Amniotic stem cell (primary cell): ENCODE results near the gene RAET1G.
"Not testable (repeated sequence)": the region's sequence is repeated elsewhere in the genome, so short reads cannot be mapped to it uniquely, and the experiment has no call there.

Source experiments
- DNase-seq: peaks from one replicate; lab custom pipeline; 2025; lab: John Stamatoyannopoulos, UW

RAET1G gene

DNA sequence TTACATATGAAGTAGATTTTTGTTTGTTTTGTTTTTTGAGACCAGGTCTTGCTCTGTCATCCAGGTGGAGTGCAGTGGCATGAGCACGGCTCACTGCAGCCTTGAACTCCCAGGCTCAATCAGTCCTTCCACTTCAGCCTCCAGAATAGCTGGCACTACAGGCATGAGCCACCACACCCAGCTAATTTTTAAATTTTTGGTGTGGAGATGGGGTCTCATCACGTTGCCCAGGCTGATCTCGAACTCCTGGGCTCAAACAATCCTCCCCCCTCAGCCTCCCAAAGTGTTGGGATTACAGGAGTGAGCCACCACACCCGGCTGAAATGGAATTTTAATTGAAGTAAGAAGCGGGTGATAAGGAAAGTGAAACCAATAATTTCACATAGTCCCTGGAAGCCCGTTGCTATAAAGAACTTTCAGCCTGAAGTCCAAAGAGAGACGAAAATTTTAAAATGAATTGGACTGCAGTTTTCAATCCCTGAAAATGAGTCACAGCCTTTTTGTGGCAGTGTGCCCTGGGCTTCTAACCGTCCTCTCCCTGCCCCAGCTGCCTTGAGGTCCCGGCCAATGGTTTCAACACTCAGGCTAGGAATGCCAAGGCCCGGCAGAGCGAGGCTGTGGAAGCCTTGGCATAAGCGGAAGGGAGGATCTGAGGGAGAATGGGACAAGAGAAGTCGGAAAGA lies 25.8 kb downstream of the RAET1G start:
- peak; percentile 42 for DNase-seq

DNA sequence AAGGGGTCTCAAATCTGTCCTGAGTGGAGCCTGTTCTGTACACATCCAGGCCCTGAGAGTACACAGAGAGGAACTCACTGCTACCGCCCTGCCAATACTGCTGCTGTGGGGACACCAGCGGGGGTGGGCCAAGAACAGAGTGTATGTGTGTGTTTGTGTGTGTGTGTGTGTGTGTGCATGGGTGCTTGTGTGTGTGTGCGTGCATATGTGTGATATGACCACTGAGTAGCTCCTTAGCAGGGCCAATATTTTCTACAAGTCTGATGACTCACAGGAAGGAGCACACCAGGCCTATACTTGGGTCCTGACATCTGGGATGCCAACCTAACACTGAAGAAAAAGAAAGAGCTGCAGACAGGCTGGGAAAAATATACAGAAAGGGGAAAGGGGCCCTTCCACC lies 26.4 kb downstream of the RAET1G start:
- no peak for DNase-seq

DNA sequence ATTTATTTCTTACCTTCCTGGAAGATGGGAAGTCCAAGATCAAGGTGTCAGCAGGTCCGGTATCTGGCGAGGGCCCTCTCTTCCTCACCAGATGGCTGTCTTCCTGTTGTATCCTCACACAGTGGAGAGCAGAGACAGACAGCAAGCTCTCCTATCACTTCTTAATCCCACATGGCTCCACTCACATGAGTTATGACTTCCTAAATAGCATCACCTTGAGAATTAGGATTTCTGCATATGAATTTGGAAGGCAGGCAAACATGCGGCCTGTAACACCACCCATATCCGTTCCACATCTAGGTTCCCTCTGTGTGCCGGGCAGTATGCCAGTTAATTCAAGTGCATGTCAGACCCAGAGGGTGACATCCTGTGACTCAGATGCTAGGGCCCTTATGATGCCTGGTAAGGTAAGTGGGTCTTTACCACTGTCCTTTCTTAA lies 27.1 kb downstream of the RAET1G start:
- DNase-seq: no peak

DNA sequence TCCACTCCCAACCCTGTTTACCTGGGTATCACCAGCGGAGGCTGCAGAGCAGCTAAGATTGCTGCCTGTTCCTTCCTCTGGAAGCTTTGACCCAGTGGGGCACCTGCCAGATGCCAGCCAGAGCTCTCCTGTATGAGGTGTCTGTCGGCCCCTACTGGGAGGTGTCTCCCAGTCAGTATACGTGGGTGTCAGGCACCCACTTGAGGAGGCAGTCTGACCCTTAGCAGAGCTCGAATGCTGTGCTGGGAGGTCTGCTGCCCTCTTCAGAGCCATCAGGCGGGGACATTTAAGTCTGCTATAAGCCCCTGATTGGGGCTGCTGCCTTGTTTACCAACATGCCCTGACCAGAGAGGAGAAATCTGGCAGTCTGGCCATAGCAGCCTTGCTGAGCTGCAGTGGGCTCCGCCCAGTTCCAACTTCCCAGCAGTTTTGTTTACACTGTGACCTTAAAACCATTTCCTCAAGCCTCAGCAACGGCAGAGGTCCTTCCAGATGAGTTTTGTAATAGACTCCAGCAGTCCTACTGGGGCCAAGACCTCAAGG lies 27.8 kb downstream of the RAET1G start:
- no peak for DNase-seq

GRCh38 chr6:149891864-149892263 lies 31.1 kb downstream of the RAET1G start:
- DNase-seq: not testable (repeated sequence)

- DNase-seq: no peak
Observed at GRCh38 chr6:149891259-149891658, 31.7 kb downstream of the RAET1G start.

DNA sequence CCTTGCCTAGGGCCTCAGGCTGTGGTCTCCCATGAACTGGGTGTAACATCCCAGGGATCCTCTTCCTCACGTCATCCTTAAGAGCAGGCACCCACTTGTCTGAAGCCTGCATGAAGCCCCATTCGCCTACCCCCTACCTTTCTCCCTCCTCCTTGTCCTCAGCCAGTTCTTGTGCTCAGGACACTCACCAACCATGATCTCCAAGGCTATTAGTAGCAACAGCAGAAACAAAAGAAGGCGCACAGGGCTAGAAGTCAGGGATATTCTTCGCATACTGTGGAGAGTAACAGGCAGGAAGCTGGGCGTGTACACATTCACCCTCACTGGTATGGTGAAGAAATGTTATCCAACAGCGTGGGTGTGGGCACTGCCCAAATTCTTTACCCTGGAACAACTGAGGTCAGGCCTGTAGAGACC lies 32.3 kb downstream of the RAET1G start:
- DNase-seq: no peak

- no peak for DNase-seq
Observed at GRCh38 chr6:149889326-149889725, 33.6 kb downstream of the RAET1G start.

- DNase-seq: no peak
Observed at GRCh38 chr6:149888659-149889058, 34.3 kb downstream of the RAET1G start.

- no peak for DNase-seq
Observed at GRCh38 chr6:149888093-149888492, 34.8 kb downstream of the RAET1G start.

DNA sequence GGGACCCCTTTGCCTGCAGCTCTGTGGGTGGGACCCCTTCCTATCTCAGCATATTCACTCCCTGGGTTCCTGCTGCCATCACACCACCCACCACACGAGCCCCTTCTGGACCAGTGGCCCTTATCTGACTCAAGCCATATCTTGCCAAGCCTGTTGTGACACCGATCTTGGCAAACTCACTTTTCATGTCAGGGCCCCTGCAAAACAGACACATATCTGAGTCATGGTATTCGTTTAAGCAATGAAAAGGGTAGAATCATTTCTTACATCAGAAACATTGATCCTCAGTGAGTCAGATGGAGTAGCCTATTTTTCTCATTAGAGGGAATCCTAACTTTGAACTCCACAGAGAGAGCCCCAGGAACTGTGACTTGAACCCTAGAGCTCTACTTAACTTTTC lies 35.6 kb downstream of the RAET1G start:
- DNase-seq: no peak

DNA sequence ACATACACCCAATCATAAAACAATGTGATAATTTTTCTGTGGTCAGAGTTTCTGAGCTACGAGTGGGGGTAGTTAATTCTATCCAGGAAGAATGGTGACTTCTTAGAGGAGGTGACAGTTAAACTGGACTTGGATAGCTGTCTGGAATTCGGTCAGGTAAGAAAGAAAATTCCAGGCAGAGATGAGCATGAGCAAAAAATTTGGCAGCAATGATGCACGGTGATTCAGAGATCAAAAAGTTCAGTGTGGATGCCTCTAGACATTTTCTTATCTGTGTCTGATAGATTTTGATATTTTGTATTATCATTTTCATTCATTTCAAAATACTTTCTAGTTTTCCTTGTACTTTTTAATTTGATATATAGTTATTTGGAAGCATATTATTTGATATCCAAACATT lies 37.0 kb downstream of the RAET1G start:
- no peak for DNase-seq

GRCh38 chr6:149884617-149885016 lies 38.3 kb downstream of the RAET1G start:
- DNase-seq: no peak

DNA sequence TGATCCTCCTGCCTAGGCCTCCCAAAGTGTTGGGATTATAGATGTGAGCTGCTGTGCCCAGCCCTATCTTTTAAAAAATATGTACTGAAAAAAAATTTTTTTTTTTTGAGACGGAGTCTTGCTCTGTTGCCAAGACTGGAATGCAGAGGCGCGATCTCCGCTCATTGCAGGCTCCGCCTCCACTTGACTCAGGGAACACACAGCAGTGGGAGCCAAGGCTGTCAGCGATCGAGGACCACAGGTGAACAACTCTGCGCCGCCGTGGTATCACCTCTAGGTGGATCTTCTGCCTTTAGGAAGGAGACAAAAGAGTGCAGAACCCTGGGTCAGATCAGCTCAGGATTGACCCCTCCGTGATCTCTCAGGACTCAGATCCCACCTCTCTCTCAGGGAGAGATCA lies 38.7 kb downstream of the RAET1G start:
- DNase-seq: no peak

- no peak for DNase-seq
Observed at GRCh38 chr6:149881860-149882259, 41.1 kb downstream of the RAET1G start.

DNA sequence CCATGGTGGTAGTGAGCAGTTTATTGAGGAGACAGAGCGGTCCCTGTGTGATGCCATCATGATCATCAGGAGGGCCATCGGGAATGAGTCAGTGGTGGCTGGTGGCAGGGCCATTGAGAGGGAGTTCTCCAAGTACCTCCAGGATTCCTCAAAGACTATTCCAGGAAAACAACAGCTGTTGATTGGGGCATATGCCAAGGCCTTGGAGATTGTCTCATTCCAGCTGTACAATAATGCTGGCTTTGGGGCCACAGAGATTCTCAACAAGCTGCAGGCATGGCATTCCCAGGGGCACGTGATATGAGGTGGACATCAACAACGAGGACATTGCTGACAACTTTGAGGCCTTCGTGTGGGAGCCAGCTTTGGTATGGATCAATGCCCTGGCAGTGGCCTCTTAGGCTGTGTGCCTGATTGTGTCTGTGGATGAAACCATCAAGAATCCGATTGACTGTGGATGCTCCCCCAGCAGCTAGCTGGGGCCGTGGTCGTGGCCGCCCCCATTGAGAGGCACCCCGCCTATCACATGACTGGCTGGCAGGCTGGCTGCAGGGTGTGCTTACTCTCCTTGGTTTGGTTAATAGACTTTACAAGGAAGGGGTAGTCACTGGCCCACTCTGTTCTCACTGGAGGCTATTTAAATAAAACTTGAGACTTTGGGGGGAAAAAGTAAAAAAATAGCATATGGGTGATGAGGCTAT lies 41.7 kb downstream of the RAET1G start:
- no peak for DNase-seq

DNA sequence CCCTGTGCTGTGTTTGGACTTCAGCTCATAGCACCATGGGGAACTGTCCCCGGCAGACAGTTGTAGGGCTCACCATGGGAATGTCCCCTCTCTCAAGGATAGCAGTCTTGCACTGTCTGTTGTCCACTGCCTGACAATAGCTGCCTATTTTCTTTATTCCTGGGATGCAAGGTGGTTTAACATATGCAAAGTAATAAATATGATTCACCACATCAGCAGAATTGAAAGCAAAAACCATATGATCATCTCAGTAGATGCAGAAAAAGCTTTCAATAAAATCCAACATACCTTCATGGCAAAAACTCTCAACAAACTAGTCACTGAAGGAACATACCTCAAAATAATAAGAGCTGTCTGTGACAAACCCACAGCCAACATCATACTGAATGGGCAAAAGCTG lies 45.3 kb downstream of the RAET1G start:
- DNase-seq: no peak

GRCh38 chr6:149876241-149876933 lies 46.5 kb downstream of the RAET1G start:
- no peak for DNase-seq

DNA sequence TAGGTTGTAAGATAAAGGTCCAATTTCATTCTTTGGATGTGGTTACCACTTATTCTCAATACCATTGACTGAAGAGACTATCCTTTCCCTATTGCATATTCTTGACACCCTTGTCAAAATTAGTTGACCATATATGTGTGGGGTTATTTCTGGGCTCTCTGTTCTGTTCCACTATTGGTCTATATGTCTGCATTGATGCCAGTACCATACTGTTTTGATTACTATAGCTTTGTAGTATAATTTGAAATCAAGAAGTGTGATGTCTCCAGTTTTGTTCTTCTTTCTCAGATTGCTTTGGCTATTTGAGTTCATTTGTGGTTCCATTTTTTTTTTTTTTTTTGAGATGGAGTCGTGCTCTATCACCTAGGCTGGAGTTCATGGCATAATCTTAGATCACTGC lies 50.7 kb downstream of the RAET1G start:
- no peak for DNase-seq

DNA sequence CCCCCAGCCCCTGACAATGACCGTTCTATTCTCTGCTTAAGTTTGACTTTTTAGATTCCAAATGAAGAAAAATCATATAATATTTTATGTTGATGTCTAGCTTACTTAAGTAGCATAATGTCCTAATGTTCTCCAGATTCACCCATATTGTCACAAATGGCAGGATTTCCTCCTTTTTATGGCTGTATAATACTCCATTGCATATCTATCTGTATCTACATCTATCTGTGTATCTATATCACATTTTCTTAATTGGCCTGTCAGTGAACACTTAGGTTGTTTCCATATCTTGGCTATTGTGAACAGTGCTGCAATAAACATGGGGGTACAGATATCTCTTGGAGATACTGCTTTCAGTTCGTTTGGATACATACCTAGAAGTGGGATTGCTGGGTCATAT lies 51.7 kb downstream of the RAET1G start:
- DNase-seq: no peak

- DNase-seq: no peak
Observed at GRCh38 chr6:149869275-149869892, 53.5 kb downstream of the RAET1G start.

GRCh38 chr6:149867876-149868640 lies 54.9 kb downstream of the RAET1G start:
- no peak for DNase-seq
